NCI-H2227 (cell line): Measurements from ENCODE around the gene HTT.

Source experiments
- DNase-seq: peaks from one replicate; lab custom pipeline; 2025; ENCODE audit not compliant: unreplicated experiment; lab: John Stamatoyannopoulos, UW

The HTT gene

GRCh38 chr4:3286335-3287175 is 212.1 kb downstream of the HTT start:
- no peak for DNase-seq

GRCh38 chr4:3287271-3287971 is 212.9 kb downstream of the HTT start:
- no peak for DNase-seq

DNA sequence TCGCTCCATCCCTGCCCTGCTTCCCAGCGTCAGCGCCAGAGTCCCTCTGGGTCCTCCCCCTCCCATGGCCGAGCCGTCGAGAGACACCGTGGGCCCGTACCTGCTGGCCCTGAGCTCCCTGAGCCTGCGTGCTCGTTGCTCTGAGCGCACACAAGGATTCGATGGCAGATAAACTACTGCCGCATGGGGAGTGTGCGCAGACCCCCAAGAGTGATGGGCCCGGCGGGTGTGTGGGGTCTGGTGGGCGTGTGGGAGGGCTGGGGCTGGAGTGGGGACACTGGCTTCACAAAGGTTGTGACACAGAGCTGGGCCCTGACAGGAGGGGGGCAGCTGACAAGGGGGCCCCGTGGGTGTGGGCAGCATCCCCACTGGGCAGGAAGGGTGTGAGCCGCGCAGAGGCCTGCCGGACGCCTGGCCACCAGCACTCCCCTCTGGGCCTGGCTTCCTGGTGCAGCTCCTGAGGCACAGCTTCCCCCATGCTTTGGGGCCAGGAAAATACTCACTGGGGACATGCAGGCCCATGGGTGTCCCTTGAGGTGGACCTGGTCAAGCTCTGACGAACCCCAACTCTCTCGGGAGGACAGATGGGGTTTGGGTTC is 213.6 kb downstream of the HTT start:
- no peak for DNase-seq

GRCh38 chr4:3288571-3289094 is 214.2 kb downstream of the HTT start:
- no peak for DNase-seq

DNA sequence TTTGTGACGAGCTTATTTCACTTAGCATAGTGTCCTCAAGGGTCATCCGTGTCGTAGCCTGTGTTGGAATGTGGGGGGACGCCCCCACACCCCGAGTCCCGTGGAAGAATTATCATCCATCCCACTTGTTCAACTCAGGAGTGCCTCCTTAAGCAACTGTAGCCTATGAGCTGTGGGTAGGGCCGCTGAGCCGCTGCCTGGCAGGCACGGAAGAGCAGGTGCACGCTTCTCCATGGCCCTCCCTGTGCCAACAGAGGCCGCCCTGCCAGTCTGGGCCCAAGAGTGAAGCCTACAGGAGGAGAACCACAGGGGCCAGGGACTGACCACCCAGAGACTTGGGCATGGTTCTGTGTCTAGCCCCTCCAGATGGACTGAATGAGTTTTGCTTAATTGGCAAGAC is 216.0 kb downstream of the HTT start:
- no peak for DNase-seq

- DNase-seq, result no peak
Observed at GRCh38 chr4:3290889-3291321, 216.4 kb downstream of the HTT start.

DNA sequence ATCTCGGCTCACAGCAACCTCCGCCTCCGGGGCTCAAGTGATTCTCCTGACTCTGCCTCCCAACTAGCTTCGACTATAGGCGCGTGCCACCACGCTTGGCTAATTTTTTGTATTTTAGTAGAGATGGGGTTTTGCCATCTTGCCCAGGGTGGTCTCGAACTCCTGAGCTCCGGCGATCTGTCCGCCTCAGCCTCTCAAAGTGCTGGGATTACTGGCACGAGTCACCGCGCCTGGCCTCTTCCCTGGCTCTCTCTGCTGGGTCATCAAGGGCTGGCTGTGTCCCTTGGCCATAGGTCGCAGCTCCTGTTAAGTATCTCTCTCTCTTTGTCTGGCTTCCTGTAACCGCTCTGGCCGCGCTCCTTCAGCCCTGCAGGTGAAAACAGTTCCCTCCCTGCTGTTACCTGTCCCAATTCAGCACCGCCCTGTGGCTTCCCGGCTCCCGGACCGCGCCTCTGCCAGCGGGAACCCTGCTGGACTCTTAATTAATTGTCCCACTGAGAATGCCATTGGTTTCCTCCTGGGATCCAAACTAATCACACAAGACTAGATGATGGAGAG is 217.0 kb downstream of the HTT start:
- DNase-seq, result no peak

GRCh38 chr4:3291969-3292570 is 217.6 kb downstream of the HTT start:
- peak; percentile 69 for DNase-seq

GRCh38 chr4:3292571-3293400 is 218.3 kb downstream of the HTT start, which contains the start of gene RGS12:
Gene RGS12, plus strand, starts transcription at chr4:3293021. Its CDS starts 23,150 bp downstream, at chr4:3316171.
- peak; percentile 91 for DNase-seq
